Measurements from ENCODE around the gene LRRC3.

DNA sequence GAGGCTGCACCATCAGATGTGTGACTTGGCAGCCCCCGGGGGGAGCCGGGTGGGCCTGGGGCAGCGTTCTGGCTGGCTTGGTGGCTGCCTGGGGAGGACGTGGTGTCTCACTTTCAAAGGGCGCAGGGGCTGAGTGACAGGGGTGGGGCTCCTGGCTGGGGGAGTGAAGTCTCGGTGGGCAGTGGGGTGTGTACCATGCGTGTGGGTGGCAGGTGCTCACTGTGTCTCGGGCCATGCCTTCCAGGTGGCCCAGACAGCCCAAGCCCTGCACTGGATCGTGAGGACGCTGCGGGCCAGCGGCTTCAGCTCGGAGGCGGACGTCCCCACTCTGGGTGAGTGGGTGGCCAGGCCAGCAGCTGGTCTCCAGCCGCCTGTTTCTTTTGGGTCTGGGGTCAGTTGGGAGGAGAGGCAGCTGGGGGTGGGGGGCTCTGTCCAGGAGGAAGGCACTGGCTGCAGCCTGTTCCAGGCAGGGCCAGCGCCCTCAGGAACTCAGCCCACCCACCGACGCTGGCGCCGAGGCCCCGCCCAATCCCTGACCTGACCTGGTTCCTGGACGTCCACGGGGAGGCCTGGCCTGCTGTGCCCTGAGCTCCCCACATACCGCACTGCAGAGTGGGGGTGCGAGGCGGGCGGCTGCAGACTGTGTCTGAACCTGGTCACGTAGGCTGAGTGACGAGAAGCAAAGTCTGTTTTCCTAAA lies 30.6 kb upstream of the LRRC3 start:
- TF ChIP-seq, protein P1, sequence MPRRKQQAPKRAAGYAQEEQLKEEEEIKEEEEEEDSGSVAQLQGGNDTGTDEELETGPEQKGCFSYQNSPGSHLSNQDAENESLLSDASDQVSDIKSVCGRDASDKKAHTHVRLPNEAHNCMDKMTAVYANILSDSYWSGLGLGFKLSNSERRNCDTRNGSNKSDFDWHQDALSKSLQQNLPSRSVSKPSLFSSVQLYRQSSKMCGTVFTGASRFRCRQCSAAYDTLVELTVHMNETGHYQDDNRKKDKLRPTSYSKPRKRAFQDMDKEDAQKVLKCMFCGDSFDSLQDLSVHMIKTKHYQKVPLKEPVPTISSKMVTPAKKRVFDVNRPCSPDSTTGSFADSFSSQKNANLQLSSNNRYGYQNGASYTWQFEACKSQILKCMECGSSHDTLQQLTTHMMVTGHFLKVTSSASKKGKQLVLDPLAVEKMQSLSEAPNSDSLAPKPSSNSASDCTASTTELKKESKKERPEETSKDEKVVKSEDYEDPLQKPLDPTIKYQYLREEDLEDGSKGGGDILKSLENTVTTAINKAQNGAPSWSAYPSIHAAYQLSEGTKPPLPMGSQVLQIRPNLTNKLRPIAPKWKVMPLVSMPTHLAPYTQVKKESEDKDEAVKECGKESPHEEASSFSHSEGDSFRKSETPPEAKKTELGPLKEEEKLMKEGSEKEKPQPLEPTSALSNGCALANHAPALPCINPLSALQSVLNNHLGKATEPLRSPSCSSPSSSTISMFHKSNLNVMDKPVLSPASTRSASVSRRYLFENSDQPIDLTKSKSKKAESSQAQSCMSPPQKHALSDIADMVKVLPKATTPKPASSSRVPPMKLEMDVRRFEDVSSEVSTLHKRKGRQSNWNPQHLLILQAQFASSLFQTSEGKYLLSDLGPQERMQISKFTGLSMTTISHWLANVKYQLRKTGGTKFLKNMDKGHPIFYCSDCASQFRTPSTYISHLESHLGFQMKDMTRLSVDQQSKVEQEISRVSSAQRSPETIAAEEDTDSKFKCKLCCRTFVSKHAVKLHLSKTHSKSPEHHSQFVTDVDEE (CRISPR knock-in tag; IDR thresholded peaks at IDR 0.05): no peak
- TF ChIP-seq, protein P2, sequence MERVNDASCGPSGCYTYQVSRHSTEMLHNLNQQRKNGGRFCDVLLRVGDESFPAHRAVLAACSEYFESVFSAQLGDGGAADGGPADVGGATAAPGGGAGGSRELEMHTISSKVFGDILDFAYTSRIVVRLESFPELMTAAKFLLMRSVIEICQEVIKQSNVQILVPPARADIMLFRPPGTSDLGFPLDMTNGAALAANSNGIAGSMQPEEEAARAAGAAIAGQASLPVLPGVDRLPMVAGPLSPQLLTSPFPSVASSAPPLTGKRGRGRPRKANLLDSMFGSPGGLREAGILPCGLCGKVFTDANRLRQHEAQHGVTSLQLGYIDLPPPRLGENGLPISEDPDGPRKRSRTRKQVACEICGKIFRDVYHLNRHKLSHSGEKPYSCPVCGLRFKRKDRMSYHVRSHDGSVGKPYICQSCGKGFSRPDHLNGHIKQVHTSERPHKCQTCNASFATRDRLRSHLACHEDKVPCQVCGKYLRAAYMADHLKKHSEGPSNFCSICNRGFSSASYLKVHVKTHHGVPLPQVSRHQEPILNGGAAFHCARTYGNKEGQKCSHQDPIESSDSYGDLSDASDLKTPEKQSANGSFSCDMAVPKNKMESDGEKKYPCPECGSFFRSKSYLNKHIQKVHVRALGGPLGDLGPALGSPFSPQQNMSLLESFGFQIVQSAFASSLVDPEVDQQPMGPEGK (CRISPR knock-in tag; IDR thresholded peaks at IDR 0.05; ENCODE audit: borderline replicate concordance): no peak
